Urinary bladder (tissue), 4 donors: ENCODE data around the gene TFPT. TPM values are rescaled to one million over a fixed set of nuclear protein-coding genes. Genes with fewer than 3 reads are reported as not detected.

Experiments used
- DNase-seq: peaks from one replicate; pipeline ENCODE4 v3.0.0-alpha.2; 2015; ENCODE audit errors: extremely low spot score
- H3K27ac ChIP-seq: one replicate; pipeline ENCODE4 v1.5.1; 2013; ENCODE audit warnings: low read depth, mild to moderate bottlenecking, moderate library complexity
- H3K36me3 ChIP-seq: one replicate; pipeline ENCODE4 v1.6.1; 2013; ENCODE audit warnings: mild to moderate bottlenecking, moderate library complexity; ENCODE audit not compliant: insufficient read depth
- H3K4me1 ChIP-seq: one replicate; pipeline ENCODE4 v1.6.1; 2013; ENCODE audit warnings: mild to moderate bottlenecking, moderate library complexity; ENCODE audit not compliant: insufficient read depth
- H3K4me3 ChIP-seq: one replicate; pipeline ENCODE4 v1.5.1; 2013; ENCODE audit warnings: low read depth, low read length
- WGBS: extraction: QIAGEN DNeasy Blood & Tissue Kit; methylation state at CpG from one replicate; pipeline ENCODE4 v1.1.7; 2013; 5-methylcytosine and 5-hydroxymethylcytosine counted together
- polyA plus RNA-seq: library from polyadenylated mRNA; stranded (reverse); fragments of 200-250 nt; gene quantifications from one replicate; pipeline ENCODE4 v1.2.3, GENCODE V29; 2013
- total RNA-seq: library from RNA; depleted of rRNA; stranded (reverse); fragments of >200 nt; gene quantifications from one replicate; pipeline ENCODE4 v1.2.3, GENCODE V29; 2014
- donor health status: healthy with polysubstance abuse.
- donor health status: healthy.

The TFPT gene
- total and polyA plus RNA-seq, 2 donors: 4.0 to 22.8 TPM

DNA sequence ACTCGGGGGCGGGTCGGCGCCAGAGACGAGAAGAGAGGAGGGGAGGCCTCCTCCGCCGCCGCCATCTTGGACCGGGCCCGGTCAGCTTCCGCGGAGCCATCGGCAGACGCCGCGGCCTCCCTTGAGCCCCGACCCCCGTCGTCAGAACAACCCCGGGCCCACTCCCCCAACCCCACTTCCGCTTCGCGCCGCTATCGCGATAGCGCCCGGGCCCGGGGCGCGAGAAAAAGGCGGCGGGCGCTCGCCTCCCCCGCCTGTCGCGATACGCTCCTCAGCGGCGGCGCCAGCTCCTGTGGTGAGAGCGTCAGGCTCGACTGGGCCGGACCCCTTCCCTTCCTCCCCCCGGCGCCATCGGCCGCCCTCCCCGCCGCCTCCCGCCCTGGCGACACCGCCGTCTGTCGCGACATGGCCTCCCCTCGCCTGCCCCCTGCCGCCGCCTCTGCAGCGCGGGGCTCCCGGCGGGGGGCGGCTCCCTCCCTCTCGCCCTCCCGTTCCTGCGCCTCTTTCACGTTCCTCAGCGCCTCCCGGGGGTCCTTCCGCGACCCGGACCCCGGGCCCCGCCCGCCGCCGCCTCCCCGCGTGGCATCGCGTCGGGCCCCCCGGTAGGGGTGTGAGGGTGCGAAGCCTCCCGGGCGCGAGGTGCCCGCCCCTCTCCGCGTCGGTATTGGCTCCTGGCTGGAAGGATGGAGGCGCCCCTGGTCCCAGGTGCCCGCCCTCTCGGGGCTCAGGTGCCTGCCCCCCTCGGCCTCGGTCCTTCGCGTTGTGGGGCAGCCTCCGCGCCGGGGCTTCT is 22.4 kb upstream of the TFPT start, which contains the start of gene CNOT3:
Gene CNOT3 (plus strand): TSS at position 64 of the 790 bp plus-strand sequence. CDS start 5,217 bp downstream, outside the sequence.
- H3K4me1 ChIP-seq: no peaks in the 10 kb centered on the region
- H3K36me3 ChIP-seq: no peaks in the 10 kb centered on the region
- no peak for DNase-seq
- H3K4me3 ChIP-seq: peak within 1 kb of the TSS; percentile 99
- H3K27ac ChIP-seq: peak within 1 kb of the TSS; percentile 88
- WGBS: under 1% methylated on average over 103 of the region's 103 CpGs

DNA sequence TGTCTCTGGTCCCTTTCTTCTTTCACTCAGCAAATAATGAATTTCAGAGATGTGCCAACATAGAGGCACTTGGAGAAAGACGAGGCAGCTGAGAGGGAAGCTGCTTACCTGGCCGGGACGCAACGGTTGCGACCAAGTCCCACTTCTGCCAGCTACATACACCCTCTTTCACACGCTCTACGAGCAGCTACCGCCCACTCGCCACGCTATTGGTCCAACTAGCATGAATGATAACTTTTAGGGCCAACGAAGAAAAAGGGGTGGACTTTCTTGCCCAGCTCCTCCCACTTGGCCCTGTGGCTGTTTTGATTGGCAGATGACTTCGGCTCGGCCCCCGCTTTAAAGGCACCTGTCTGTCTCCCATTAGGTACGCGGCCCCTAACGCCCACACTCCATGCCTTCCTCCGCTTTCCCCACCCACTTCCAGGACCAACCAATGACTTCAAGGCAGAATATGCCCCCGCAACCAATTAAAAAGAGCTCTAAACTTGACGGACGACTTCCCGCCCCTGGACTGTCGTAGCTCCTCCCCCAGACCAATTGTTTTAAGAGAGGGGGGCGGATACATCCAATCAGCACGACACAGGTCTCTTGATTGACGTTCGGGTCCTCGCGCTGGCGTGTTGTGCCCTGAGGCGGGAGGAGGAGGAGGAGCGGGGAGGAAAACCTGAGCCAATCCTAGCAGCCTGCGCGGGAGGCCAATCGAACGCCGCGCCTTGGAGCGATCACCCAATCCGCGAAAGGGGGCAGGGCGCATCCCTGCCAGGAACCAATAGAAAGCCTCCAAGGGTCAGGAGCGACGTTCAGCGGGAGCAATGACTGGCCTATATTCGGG is 21.6 kb upstream of the TFPT start:
- Histone ChIP-seq H3K4me1 (no peaks in the 10 kb centered on the region), H3K4me3 (peak overlapping the region; percentile 99), H3K27ac (no peak overlapping the region), H3K36me3 (no peaks in the 10 kb centered on the region)
- under 1% methylated on average over 46 of the region's 46 CpGs for WGBS
- DNase-seq: peak; percentile 100

DNA sequence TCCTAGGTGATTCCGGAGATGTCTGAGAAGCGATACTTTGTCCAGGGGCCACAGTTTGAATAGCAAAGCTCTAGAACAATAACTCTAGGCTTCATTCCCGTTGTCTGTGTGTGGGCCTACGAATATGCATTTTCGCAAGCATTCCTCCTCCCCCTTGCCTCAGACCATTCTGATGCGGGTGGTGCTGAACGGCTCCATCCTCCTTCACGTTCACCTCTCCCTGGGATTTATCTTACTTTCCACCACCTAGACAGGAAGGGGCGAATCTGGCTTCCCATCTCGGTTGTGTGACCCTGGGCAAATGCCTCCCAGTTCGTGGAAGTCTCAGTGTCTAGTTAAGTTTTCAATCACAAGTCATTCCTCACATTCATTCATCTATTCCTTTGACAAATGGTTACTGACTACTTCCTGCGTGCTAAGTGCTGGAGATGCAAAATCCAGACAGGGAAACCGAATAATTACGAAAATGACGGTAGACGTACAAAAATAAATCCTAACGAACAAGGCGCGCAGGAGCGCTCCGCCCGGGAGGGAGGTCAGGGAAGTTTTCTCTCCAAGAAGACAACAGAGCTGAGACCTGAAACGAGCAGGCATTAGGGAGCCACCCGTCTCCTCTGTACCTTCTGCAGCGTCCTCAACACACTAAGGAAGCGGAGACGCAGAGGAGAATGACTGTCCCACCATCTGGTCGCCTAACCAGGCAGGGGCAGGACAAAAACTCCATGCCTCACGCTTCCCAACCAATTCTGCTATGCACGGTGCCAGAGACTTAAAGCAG is 20.8 kb upstream of the TFPT start:
- Histone ChIP-seq H3K36me3 (no peaks in the 10 kb centered on the region), H3K4me1 (no peaks in the 10 kb centered on the region), H3K27ac (no peak overlapping the region), H3K4me3 (no peak overlapping the region)
- DNase-seq: no peak
- 4% methylated on average over 30 of the region's 30 CpGs for WGBS

DNA sequence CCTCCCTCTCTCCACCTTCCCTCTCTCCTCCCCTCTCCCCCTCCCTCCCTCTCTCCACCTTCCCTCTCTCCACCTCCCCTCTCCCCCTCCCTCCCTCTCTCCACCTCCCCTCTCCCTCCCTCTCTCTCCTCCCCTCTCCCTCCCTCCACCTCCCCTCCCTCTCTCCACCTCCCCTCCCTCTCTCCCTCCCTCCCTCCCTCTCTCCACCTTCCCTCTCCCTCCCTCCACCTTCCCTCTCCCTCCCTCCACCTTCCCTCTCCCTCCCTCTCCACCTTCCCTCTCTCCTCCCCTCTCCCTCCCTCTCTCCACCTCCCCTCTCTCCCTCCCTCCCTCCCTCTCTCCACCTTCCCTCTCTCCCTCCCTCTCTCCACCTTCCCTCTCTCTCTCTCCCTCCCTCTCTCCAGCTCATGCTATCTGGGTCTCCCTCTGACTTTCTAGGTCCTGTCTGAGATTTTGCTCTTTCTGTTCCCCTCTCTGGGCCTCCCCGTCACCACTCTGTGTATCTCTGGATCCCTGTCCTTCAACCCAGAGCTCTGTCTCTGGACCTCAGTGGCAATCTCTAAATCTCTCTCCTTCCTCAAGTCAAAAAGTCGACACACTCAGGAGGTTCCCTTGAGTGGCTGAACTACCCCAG is 18.6 kb upstream of the TFPT start:
- no peak overlapping the region for H3K27ac ChIP-seq
- no peak overlapping the region for H3K4me3 ChIP-seq
- peaks cover 2% of the 10 kb centered on the region for H3K36me3 ChIP-seq
- no peaks in the 10 kb centered on the region for H3K4me1 ChIP-seq
- WGBS: 61% methylated on average over 2 of the region's 2 CpGs
- DNase-seq: no peak

DNA sequence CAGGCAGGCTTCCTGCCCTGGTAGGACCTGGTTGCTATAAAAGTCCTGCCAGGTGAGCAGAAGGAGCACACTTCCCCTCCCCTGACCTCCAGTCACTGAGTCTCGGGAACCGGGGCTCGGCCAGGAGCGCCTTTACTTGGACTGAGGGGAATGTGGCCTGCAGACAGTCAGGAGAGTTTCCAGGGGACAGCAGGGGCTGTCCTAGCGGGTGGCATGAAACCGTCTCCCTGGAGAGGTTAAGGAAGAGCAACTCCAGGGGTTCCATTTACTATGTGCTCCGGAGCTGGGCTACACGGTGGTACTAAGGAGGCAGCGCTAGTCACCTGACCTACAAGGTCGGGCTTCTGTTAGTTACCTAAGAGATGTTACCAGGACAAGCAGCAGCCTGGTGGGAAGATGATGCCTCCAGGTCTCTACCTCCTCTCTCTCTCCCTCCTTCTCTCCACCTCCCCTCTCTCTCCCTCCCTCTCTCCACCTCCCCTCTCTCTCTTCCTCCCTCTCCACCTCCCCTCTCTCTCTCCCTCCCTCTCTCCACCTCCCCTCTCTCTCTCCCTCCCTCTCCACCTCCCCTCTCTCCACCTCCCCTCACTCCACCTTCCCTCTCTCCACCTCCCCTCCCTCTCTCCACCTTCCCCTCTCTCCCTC is 18.0 kb upstream of the TFPT start:
- Histone ChIP-seq H3K36me3 (peaks cover 4% of the 10 kb centered on the region), H3K27ac (no peak overlapping the region), H3K4me1 (no peaks in the 10 kb centered on the region), H3K4me3 (no peak overlapping the region)
- DNase-seq: no peak
- WGBS: 82% methylated on average over 10 of the region's 10 CpGs

DNA sequence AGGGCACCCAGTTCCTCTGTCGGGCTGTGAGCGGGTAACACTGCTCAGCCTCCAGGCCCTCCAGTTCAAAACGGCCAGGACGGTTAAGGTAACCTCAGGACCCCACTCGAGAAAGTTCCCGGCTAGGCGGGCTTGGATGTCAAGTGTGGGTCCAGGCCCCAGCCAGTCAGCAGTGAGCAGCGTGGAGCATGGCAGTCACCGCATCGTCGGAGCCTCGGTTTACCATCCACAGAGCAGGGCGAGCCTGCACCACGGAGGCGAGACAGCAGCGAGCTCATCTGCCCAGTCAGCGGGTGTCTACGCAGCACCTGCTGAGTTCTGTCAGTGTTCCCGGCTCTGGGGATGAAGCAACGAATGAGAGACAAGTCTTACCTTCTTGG is 14.2 kb upstream of the TFPT start:
- no peak overlapping the region for H3K27ac ChIP-seq
- WGBS: 96% methylated on average over 20 of the region's 20 CpGs
- H3K4me1 ChIP-seq: no peaks in the 10 kb centered on the region
- H3K36me3 ChIP-seq: peaks cover 4% of the 10 kb centered on the region
- DNase-seq: no peak
- no peak overlapping the region for H3K4me3 ChIP-seq

DNA sequence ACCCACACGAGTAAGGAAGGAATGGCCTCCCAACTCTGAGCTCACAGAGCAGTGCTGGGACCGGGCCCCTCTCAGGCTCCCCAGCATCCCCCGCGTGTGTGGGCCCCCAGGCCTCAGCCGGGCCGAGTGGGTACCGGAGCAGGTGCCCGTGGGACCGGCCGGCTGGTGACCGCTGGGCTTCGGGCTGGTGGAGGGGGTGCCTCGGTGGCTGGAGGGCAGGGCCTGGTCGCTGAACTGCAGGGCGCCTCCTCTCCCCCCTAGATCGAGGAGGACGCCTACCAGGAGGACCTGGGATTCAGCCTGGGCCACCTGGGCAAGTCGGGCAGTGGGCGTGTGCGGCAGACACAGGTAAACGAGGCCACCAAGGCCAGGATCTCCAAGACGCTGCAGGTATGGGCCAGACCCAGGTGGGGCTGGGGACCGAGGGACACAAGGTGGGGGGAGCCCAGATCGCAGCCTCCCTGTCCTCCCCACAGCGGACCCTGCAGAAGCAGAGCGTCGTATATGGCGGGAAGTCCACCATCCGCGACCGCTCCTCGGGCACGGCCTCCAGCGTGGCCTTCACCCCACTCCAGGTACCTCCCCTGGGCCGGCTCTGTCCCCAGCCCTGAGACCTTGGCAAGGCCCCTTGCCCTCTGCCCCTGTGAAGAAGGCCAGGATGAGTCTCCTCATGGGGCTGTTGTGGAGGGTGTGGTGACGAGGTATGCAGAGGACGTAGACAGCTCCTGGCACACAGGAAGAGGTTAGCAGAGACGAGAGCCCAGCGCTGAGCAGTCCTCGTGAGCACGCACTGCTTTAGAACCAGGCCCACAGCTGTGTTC is 13.5 kb upstream of the TFPT start:
- no peak for DNase-seq
- Histone ChIP-seq H3K4me3 (no peak overlapping the region), H3K4me1 (no peaks in the 10 kb centered on the region), H3K27ac (no peak overlapping the region), H3K36me3 (peaks cover 4% of the 10 kb centered on the region)
- WGBS: 96% methylated on average over 41 of the region's 41 CpGs

DNA sequence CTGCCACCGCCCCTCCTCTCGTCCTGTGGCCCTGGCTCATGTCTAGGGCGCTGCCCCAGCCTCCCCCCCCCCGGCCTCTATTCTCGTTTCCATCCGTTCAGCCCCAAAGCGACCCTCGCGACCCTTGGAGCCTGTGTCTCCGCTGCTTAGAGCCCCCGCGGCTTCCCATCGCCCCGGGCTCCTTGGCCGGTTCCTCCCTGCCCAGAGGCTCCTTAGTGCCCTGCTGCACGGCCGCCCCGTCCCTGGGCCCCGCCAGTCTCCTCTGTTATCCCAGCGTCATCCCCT is 12.9 kb upstream of the TFPT start:
- no peak overlapping the region for H3K27ac ChIP-seq
- no peak overlapping the region for H3K4me3 ChIP-seq
- DNase-seq: no peak
- no peaks in the 10 kb centered on the region for H3K4me1 ChIP-seq
- peaks cover 8% of the 10 kb centered on the region for H3K36me3 ChIP-seq
- 91% methylated on average over 20 of the region's 20 CpGs for WGBS

DNA sequence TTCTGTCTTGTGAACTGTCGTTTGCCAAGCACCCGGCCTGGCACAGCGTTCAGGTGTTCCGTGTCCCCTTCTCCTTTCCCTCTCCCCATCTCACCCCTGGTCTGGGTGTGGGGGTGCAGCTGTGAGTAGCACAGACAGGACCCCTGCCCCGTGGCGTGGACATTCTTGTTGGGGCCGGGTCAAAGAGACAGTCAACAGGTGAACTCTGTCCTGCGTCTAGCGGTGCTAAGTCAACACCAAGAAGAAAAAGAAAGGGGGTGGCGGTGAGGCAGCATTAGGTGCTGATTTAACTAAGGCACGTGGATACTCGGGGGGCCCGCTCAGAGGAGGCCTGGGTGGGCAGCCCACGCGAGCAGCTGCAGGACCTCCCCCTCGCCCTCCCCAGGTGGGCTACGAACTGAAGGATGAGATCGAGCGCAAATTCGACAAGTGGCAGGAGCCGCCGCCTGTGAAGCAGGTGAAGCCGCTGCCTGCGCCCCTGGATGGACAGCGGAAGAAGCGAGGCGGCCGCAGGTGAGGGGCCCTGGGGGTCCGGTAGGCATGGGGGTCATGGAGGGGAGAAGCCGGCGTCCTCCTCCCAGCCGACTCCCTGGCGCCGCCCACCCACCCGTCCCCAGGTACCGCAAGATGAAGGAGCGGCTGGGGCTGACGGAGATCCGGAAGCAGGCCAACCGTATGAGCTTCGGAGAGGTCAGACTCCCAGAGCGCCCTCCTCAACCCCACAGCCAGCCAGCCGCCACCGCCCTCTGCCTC is 12.4 kb upstream of the TFPT start:
- 91% methylated on average over 44 of the region's 44 CpGs for WGBS
- Histone ChIP-seq H3K4me1 (no peaks in the 10 kb centered on the region), H3K4me3 (no peak overlapping the region), H3K27ac (no peak overlapping the region), H3K36me3 (peaks cover 8% of the 10 kb centered on the region)
- no peak for DNase-seq

DNA sequence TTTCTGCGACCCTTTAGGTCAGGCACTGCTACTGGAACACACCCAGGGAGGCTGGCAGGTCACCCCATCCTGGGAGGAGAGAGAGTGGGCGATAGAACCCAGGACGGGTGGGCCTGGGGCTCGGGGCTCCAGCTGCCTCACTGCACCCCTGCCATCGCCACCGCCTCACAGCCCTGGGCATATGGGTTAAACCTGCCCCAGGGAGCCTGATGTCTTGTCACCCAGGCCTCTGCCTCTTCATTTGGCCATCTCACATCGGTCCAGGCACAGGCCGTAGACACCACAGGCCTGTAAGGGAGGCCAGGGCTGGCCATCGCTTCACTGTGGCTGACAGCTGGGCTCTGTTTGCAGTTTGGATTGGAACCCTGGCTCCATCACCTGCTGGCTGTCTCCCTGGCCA is 10.3 kb upstream of the TFPT start:
- Histone ChIP-seq H3K4me1 (no peaks in the 10 kb centered on the region), H3K4me3 (no peak overlapping the region), H3K27ac (no peak overlapping the region), H3K36me3 (peaks cover 8% of the 10 kb centered on the region)
- DNase-seq: no peak
- 91% methylated on average over 9 of the region's 9 CpGs for WGBS

DNA sequence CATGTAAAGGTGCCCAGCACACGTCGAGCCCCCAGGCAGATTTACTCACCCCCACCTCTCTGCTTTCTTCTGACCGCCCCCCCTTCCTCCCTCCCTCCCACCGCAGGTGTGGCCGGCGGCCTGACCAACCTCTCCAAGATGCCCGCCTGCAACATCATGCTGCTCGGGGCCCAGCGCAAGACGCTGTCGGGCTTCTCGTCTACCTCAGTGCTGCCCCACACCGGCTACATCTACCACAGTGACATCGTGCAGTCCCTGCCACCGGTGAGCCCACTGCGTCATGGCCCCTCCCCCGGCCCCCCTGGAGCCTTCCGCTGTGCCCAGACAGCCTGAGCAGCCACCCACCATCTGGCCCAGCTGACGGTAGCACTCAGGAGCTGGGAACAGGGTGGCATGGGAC is 8.9 kb upstream of the TFPT start:
- no peaks in the 10 kb centered on the region for H3K4me1 ChIP-seq
- H3K27ac ChIP-seq: no peak overlapping the region
- peaks cover 6% of the 10 kb centered on the region for H3K36me3 ChIP-seq
- no peak for DNase-seq
- H3K4me3 ChIP-seq: no peak overlapping the region
- 93% methylated on average over 19 of the region's 19 CpGs for WGBS

DNA sequence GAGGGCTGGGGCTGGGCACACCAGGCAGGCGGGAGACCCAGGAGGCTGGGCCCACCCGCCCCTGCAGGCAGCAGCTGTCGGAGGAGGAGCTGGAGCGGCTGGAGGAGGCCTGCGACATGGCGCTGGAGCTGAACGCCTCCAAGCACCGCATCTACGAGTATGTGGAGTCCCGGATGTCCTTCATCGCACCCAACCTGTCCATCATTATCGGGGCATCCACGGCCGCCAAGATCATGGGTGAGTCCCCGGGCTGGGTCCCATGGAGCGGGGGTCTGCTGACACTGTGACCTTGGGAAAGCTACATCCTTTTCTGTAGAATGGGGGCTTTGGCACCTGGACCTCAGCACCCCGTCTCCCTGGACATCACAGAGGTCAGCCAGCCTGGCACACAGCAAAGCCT is 8.2 kb upstream of the TFPT start:
- no peak for DNase-seq
- peaks cover 4% of the 10 kb centered on the region for H3K36me3 ChIP-seq
- no peak overlapping the region for H3K27ac ChIP-seq
- H3K4me3 ChIP-seq: no peak overlapping the region
- WGBS: 92% methylated on average over 17 of the region's 17 CpGs
- no peaks in the 10 kb centered on the region for H3K4me1 ChIP-seq
